Astrocyte (in vitro differentiated cells and primary cell): ENCODE results near the gene JAG2. TPM values are rescaled to one million over a fixed set of nuclear protein-coding genes. Genes with fewer than 3 reads are reported as not detected.

ENCODE experiments used
- DNase-seq: peaks from one replicate; pipeline ENCODE4 v3.0.0-alpha.2; 2010; ENCODE audit warnings: low read depth
- FAIRE-seq: peaks from 2 replicates; lab custom pipeline; 2011; peaks lifted over from hg19 to GRCh38; lab: Jason Lieb, UNC
- H2AFZ ChIP-seq: 2 replicates; pipeline ENCODE4 v1.6.0; 2012; ENCODE audit warnings: low read depth, low read length, inconsistent platforms
- H3K27ac ChIP-seq: 2 replicates; pipeline ENCODE4 v1.5.1; 2011; ENCODE audit warnings: low read depth, low read length, inconsistent platforms
- H3K27me3 ChIP-seq: 2 replicates; pipeline ENCODE4 v1.6.0; 2011; ENCODE audit warnings: low read length, inconsistent platforms; ENCODE audit not compliant: insufficient read depth
- H3K36me3 ChIP-seq: 2 replicates; pipeline ENCODE4 v1.5.1; 2011; ENCODE audit warnings: low read length, inconsistent platforms; ENCODE audit not compliant: insufficient read depth
- H3K4me1 ChIP-seq: 2 replicates; pipeline ENCODE4 v1.5.1; 2011; ENCODE audit warnings: low read length, inconsistent platforms; ENCODE audit not compliant: insufficient read depth
- H3K4me2 ChIP-seq: 2 replicates; pipeline ENCODE4 v1.6.0; 2012; ENCODE audit warnings: low read length, inconsistent platforms
- H3K4me3 ChIP-seq: 2 replicates; pipeline ENCODE4 v1.5.1; 2011; ENCODE audit warnings: low read depth, mild to moderate bottlenecking, low read length, inconsistent platforms; ENCODE audit not compliant: insufficient read depth
- H3K79me2 ChIP-seq: 2 replicates; pipeline ENCODE4 v1.6.0; 2012; ENCODE audit warnings: mild to moderate bottlenecking, low read length, inconsistent platforms; ENCODE audit not compliant: insufficient read depth
- H3K9ac ChIP-seq: 2 replicates; pipeline ENCODE4 v1.6.0; 2012; ENCODE audit warnings: mild to moderate bottlenecking, low read length, inconsistent platforms
- H3K9me3 ChIP-seq: 2 replicates; pipeline ENCODE4 v1.5.1; 2012; ENCODE audit warnings: low read depth, mild to moderate bottlenecking, low read length, inconsistent platforms; ENCODE audit not compliant: insufficient read depth
- H4K20me1 ChIP-seq: 2 replicates; pipeline ENCODE4 v1.6.0; 2012; ENCODE audit warnings: low read length, inconsistent platforms; ENCODE audit not compliant: insufficient read depth
- H3K27ac Mint-ChIP-seq: one replicate; pipeline ENCODE4 v1.8.0; 2021; ENCODE audit warnings: mild to moderate bottlenecking, mixed read lengths; ENCODE audit not compliant: unreplicated experiment
- H3K27me3 Mint-ChIP-seq: one replicate; pipeline ENCODE4 v1.8.0; 2021; ENCODE audit warnings: low read depth, mixed read lengths; ENCODE audit not compliant: unreplicated experiment
- H3K36me3 Mint-ChIP-seq: one replicate; pipeline ENCODE4 v1.8.0; 2021; ENCODE audit warnings: low read depth, mixed read lengths; ENCODE audit not compliant: unreplicated experiment
- H3K4me1 Mint-ChIP-seq: one replicate; pipeline ENCODE4 v1.8.0; 2021; ENCODE audit warnings: low read depth, mixed read lengths; ENCODE audit not compliant: unreplicated experiment
- H3K4me3 Mint-ChIP-seq: one replicate; pipeline ENCODE4 v1.8.0; 2021; ENCODE audit warnings: mild to moderate bottlenecking, moderate library complexity, mixed read lengths; ENCODE audit not compliant: unreplicated experiment
- H3K9me3 Mint-ChIP-seq: one replicate; pipeline ENCODE4 v1.8.0; 2021; ENCODE audit warnings: mild to moderate bottlenecking, mixed read lengths; ENCODE audit not compliant: unreplicated experiment
- CTCF ChIP-seq: IDR thresholded peaks from 2 replicates; pipeline ENCODE4 v1.5.1; 2011; ENCODE audit warnings: low read depth, mild to moderate bottlenecking, inconsistent platforms, low read length, moderate library complexity; ENCODE audit not compliant: insufficient read depth
- EZH2 ChIP-seq: IDR thresholded peaks from 2 replicates; pipeline ENCODE4 v1.6.1; 2012; ENCODE audit warnings: mild to moderate bottlenecking, low read length, inconsistent platforms; ENCODE audit not compliant: insufficient read depth
- total RNA-seq: library from RNA; stranded (reverse); gene quantifications from 2 replicates; pipeline ENCODE4 v1.2.1, GENCODE V29; 2021

Gene JAG2
- total RNA-seq, 1 donor from 2014 or later = 6.6 TPM

- H3K36me3 ChIP-seq = no peaks in the 10 kb centered on the region
- no peak overlapping the region for H3K4me3 ChIP-seq
- Mint-ChIP-seq H3K4me3 (peak overlapping the region; percentile 66), H3K27ac (no peak overlapping the region), H3K27me3 (peaks cover 23% of the 10 kb centered on the region), H3K9me3 (no peaks in the 10 kb centered on the region), H3K4me1 (no peaks in the 10 kb centered on the region), H3K36me3 (no peaks in the 10 kb centered on the region)
- no peaks in the 10 kb centered on the region for H3K9me3 ChIP-seq
- peaks cover 12% of the 10 kb centered on the region for H4K20me1 ChIP-seq
- TF ChIP-seq EZH2 (peak; percentile 51), CTCF (no peak)
- peaks cover 4% of the 10 kb centered on the region for H3K4me1 ChIP-seq
- FAIRE-seq = no peak
- no peak overlapping the region for H3K27ac ChIP-seq
- H3K9ac ChIP-seq = no peak overlapping the region
- no peaks in the 10 kb centered on the region for H3K79me2 ChIP-seq
- no peak overlapping the region for H2AFZ ChIP-seq
- peaks cover 17% of the 10 kb centered on the region for H3K27me3 ChIP-seq
- DNase-seq = no peak
- peak overlapping the region; percentile 50 for H3K4me2 ChIP-seq
These were observed 467 bp upstream of the JAG2 start for GRCh38 chr14:105168979-105169507.

GRCh38 chr14:105168093-105168420 lies 519 bp downstream of the JAG2 start:
- Histone ChIP-seq H3K4me3 (no peak overlapping the region), H2AFZ (no peak overlapping the region), H3K36me3 (no peaks in the 10 kb centered on the region), H3K4me1 (peaks cover 4% of the 10 kb centered on the region), H3K9ac (no peak overlapping the region), H3K27me3 (peaks cover 17% of the 10 kb centered on the region), H3K27ac (no peak overlapping the region), H3K9me3 (no peaks in the 10 kb centered on the region), H3K79me2 (no peaks in the 10 kb centered on the region), H4K20me1 (peaks cover 12% of the 10 kb centered on the region), H3K4me2 (peak overlapping the region; percentile 66)
- Mint-ChIP-seq H3K4me1 (no peaks in the 10 kb centered on the region), H3K9me3 (no peaks in the 10 kb centered on the region), H3K36me3 (no peaks in the 10 kb centered on the region), H3K27ac (no peak overlapping the region), H3K4me3 (peak overlapping the region; percentile 66), H3K27me3 (peaks cover 19% of the 10 kb centered on the region)
- FAIRE-seq = no peak
- DNase-seq = no peak
- TF ChIP-seq CTCF = no peak
- TF ChIP-seq EZH2 = peak; percentile 43

- H3K27me3 ChIP-seq = peaks cover 17% of the 10 kb centered on the region
These were observed 1.1 kb downstream of the JAG2 start for GRCh38 chr14:105167303-105168092.

More at GRCh38 chr14:105167303-105168092, 1.1 kb downstream of the JAG2 start:
- no peaks in the 10 kb centered on the region for H3K36me3 Mint-ChIP-seq
- Histone ChIP-seq H2AFZ (no peak overlapping the region), H3K4me1 (peaks cover 4% of the 10 kb centered on the region), H3K4me2 (peak overlapping the region; percentile 66), H4K20me1 (peaks cover 13% of the 10 kb centered on the region), H3K9ac (no peak overlapping the region), H3K4me3 (no peak overlapping the region), H3K27ac (no peak overlapping the region), H3K79me2 (no peaks in the 10 kb centered on the region), H3K36me3 (no peaks in the 10 kb centered on the region), H3K9me3 (no peaks in the 10 kb centered on the region)
- FAIRE-seq = no peak
- no peak for DNase-seq
- TF ChIP-seq EZH2 (peak; percentile 99), CTCF (no peak)
- H3K27ac Mint-ChIP-seq = no peak overlapping the region
- H3K4me3 Mint-ChIP-seq = peak overlapping the region; percentile 66
- peaks cover 16% of the 10 kb centered on the region for H3K27me3 Mint-ChIP-seq
- H3K4me1 Mint-ChIP-seq = no peaks in the 10 kb centered on the region
- H3K9me3 Mint-ChIP-seq = no peaks in the 10 kb centered on the region
